HG03469 (cell line): ENCODE data around the gene SLC25A21.
"Not testable (repeated sequence)": the region's sequence is repeated elsewhere in the genome, so short reads cannot be mapped to it uniquely, and the experiment has no call there.

Experiments
- ATAC-seq: cut with Tn5 transposase; IDR thresholded peaks from one replicate; pipeline ENCODE4 v1.9.1; 2021; ENCODE audit warnings: mild to moderate bottlenecking, moderate library complexity, moderate number of reproducible peaks; ENCODE audit not compliant: unreplicated experiment

Gene SLC25A21

DNA sequence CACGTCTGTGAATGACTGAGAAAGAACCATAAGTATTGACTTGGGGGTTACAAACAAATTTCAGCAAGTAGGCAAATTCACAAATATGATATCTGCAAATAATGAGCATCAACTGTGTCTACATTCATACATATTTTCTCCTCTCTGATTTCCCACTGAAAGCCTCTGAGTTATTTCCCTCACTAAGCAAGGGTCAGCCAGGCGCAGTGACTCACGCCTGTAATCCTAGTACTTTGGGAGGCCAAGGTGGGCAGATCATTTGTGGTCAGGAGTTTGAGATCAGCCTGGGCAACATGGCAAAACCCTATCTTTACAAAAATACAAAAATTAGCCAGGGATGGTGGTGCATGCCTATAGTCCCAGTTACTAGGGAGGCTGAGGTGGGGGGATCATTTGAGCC is 80.8 kb downstream of the SLC25A21 start:
- no peak for ATAC-seq

DNA sequence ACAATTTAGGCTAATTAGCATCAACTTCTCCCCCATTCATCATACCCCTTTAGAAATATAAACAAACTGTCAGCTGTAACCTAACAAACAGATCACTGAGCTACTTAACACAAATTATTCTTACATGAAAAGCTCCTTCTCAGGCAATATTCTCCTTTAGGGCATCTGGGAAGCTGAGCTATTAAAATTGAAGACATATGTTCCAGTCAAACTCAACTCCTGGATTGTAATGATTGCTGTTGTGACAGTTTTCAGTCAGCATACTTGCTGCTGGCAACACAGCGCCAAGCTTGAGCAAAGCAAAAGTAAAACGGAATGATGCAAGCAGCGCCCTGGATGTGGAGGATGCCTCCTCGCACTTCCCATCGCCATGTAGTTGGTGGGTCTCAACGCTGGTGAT is 82.4 kb downstream of the SLC25A21 start:
- ATAC-seq: no peak

DNA sequence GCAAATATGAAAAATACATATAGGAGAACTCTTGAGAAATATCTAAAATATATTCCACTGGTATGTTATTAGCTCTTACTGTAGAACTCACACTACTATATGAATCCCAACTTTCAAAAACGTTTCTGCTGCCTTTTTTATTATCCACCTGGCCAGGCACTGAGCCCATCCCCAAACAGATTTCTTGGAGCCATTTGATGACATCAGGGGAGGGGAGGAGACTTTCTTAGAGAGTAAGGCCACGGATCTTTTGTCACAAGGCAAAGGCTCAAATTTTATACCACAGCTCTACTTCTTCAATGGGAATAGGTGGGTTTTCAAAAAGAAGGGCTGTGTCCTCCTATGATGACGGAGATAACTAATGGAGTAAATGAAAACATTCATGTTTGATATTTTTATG is 83.0 kb downstream of the SLC25A21 start:
- no peak for ATAC-seq

DNA sequence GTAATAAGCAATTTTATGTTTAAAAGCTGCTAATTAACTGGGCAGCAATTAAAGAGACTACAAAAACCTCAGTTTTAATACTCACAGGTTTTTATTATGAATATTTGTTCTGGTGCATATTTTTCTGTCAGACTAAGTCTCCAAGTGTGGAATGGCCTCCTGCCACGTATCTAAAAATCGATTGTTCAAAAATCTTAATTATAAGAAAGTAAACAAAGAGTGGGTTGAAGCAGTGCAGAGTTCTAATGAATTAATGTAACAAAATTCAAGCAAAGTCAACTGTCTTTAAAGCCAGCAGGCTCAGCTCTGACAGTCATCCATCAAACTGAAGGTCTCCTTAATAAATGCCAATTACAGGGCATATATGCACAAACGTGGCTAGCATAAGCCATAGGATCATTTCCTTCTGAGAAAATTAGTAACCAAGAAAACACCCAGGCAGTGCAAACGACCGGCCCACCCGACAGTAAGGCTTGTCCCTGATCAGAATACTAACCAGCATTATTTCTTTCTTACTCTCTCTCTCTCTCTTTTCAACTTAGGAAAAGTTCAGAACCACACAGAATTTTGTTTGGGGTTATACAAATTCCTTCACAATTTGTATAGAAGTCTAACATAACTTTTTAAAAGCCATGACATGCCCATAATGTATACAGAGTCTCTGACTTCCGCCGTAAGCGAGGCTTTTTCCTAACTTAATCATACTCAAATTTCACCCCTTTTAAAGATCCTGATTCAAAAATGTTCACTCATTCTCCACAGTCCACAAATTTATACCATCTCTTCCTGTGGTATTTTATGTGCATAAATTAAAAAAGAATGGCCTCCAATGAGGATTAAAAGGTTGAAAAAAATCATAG is 83.8 kb downstream of the SLC25A21 start:
- no peak for ATAC-seq

DNA sequence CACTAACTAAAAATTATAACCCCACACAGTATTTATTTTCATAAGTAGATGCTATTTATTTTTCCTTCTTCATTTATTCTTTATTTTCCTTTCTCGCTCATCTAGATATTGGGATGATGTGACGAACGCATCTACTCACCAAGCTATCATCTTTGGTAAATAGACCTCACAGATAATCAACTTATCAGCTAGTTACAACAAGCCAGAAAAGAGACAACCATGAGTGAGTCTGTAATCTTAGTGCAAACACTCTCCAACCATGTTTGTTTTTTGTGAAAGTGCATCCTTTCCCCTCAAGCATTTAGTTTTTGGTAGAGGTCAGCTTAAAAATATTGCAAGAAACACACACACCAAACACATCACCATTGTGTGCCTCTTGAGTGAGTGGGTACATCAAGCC is 84.9 kb downstream of the SLC25A21 start:
- no peak for ATAC-seq

DNA sequence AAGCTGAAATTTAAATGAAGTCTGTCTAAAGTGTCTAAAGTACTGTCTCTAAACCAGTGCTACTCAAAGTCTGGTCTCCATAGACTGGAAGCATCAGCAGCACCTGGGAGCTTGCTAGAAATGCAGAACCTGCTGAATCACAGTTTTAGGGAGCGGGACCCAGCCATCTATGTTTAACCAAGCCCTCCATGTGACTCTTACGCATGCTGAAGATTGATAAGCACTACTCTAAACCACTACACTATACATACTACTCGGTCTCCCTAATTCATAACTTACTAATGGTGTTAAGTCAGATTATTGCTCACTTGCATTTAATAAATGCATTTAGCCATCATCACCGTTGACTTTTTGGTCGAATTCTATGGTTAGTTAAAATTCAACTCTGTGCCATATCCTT is 88.8 kb downstream of the SLC25A21 start:
- ATAC-seq: no peak

DNA sequence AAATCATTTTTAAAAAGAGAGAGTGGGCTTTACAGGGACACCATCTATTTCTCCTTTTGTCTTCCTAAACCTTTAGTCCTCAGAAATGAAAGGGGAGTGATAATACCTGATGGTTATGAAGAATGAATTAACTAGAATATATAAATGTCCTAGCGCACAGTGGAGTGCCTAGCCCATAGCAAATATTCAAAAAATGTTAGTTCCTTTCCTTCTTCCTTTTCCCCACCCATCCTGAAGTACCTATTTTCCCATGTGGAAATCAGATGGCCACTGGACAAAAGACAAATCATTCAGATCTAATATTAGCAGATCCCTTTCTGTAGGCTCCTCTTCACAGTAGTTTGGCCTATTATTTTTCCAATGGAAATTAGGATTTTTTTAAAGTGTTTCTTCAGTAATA is 90.0 kb downstream of the SLC25A21 start:
- ATAC-seq: no peak

DNA sequence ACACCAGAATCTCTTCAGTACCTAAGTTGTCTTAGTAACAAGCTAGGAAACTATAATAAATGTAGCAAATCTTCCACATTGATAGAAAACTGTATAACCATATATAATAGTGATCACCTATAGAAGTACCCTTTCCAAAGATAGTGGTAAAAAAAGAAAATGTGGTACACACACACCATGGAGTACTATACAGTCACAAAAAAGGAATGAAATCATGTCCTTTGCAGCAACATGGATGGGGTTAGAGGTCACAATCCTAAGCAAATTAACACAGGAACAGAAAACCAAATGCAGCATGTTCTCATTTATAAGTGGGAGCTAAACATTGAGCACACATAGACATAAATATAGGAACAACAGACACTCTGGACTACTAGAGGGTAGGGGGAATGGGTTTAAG is 90.5 kb downstream of the SLC25A21 start:
- ATAC-seq: no peak

DNA sequence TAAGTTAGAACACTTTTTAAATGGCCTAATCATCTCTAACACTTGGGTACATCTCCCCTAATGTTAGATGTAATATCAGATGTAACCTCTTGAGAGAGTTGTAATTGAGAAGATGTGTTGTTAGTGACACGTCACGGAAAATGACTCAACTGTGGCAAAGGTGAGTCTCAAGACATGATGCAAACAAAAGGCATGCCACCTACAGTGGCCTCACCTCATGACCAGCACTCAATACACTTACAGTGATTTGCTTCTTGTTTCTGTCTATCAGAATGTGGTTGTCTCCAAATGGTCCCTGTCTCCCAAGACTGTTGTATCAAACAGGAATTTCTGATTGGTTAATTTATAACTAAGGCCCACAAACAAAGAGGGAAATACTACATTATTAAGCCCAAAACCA is 91.2 kb downstream of the SLC25A21 start:
- ATAC-seq: no peak

DNA sequence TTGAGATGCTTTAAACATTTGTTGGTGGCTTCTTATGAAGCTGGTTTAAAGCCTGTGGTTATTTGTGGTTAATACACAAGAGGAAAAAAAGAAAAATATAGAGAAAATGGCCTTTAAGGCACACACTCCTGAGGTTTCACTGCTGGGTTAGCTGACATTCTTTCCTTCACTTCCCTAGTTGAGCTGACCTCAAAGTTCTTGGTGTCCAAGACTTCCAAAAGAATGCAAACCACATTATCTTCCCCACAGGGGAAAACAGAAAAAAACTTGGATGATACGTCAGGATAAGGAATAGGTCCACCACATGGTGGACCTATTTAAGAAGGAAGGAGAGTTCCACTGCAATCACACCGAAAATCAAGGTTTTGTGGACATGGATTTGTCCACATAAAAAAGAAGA is 94.3 kb downstream of the SLC25A21 start:
- ATAC-seq: no peak

DNA sequence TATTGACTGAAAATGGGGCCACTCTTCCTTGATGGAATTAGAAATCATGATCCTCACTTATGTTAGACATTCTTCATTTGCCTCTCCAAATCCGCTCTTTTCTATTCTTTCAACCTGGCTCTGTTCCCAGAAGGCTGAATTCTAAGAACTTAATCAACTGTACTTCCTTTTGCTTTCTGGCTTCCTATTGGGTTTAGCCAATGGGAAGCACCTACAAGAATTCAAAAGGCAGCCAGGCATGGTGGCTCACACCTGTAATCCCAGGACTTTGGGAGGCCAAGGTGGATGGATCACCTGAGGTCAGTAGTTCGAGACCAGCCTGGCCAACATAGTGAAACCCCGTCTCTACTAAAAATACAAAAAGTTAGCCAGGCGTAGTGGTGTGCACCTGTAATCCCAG is 98.1 kb downstream of the SLC25A21 start:
- ATAC-seq: not testable (repeated sequence)

DNA sequence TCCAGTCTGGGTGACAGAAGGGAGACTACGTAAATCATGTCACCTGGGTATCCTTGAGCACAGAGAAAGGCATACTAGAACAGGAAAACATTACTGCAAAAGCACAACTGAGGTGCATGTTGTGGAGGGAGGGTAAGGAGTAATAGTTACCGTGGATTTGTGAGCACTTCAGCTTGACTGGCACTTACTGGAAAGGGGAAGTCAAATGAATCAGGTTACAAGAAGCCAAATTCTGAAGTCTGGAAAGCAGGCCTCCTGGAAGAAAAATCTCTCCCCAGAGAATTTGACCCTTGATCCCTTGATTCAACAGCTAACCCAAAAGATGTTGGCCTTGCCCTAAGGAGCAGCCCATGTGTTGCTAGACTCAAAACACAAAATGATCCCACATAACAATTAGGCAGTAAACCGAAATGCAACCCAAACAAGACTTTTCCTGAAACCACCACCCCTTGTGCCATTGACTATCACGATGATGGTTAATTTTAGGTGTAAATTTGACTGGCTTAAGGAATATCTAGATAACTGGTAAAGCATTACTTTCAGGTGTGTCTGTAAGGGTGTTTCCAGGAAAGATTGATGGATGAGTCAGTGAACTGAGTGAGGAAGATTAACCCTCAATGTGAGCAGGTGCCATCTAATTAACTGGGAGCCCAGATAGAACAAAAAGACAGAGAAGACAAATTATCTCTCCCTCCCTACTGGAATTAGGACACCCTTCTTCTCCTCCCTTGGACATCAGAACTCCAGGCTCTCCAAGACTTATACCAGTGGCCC is 108.8 kb downstream of the SLC25A21 start:
- ATAC-seq: no peak

DNA sequence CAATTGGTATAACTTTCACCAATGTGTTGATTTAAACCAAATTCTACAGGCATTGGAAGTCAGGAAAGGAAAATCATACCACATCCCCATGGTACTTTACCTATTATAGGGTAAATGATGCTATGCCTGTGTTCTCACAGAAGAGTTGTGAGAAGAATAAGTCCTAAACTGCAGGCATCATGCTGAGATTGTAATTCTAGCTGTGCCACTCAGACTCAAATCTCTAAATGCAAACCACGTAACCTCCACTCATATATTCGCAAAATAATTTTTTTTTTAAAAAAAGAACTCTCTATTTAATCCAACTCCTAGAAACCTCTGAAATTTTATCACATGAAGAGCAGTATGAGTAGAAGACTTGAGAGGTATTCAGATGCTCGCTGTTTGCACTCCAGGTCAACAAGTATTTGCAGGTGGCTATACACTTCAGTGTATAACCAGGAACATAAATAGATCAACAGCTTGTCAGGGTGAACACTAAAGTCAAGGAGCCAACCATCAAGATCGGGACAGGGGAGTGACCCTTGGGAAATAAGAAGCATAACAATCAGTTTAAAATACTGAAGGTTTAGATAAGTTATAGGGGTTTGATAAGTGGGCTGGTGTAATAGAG is 110.1 kb downstream of the SLC25A21 start:
- ATAC-seq: no peak

DNA sequence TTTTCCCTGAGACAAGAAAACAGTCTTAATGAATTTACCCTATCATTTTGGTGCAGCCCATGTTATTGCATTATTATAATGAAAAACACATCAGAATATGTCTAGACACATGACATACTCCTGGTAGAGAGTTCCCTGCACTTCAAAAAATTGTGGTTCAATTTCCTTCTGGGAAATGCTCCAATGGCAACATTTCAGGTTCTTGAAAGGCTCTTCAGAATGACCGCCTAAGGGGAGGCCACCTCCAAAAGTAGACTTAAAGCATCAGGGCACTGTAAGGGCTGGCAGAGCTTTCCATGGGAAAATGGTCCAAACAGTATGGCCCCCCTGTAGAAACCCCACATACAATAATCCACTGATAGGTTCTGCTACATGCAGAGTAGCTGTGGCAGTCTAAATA is 110.7 kb downstream of the SLC25A21 start:
- ATAC-seq: no peak

DNA sequence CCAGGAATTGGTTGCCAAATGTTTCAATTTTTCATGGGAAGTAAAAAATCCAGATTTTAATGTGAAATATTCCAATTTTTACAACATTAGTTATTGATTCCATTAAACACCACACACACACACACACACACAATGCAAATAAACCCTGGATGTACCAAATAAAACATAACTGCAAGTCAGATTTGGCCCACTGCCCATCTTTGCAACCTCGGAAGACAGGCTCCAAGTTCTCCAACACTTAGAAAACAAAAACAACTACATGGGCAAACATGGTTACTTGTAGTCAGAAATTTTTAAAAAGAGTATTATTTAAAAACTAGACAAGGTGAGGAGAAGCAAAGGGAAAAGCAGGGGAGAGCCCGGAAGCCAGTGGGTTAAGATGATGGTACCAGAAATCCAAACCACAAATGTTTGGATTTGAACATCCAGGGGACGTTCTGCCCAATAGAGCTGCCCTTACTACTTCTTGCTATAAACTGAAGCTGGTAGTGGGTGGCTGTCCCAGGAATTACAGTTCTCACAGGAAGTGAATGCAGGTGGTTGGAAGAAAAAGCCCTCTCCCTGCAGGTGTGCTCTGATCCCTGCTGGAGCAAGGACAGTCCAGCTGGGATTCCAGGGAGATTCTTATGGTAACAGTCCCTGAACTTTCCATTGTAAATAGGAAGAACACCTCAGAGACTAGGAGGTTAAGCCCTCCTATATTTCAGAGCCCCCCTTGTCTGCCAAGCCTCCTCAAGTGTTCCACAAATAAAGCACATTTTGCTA is 111.7 kb downstream of the SLC25A21 start:
- ATAC-seq: no peak

DNA sequence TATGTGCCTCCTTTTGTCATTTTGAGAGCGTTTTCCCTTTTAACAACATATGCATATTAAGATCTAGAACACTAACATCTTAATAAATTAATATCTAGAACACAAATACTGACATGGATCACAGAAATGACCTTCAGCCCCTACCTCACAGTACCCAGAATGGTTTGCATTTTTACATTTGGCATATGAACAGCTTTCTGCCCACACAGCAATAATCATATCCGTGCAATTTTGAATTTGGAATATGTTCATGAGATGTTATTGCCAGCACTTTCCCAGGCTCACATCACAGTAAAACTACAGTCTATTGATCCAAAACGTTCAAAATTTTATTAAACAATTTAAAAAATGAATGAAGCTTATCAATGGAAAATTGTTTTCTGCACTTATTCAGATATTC is 114.6 kb downstream of the SLC25A21 start:
- no peak for ATAC-seq

DNA sequence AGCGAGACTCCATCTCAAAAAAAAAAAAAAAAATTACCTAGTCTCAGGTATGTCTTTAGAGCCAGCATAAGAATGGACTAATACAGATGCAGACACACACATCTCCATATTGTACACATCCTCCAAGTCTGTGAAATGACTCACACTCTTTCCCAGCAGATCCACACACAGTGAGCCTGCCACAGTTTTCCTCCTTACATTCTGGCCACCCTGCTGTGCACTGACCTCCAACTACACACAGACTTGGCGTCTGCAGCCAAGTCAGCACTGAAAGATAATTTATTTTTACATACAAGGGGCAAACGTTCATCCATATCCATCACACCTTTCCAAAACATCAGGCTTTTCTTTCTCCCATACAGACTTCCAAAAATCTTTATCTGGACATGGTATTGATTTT is 115.9 kb downstream of the SLC25A21 start:
- ATAC-seq: no peak

DNA sequence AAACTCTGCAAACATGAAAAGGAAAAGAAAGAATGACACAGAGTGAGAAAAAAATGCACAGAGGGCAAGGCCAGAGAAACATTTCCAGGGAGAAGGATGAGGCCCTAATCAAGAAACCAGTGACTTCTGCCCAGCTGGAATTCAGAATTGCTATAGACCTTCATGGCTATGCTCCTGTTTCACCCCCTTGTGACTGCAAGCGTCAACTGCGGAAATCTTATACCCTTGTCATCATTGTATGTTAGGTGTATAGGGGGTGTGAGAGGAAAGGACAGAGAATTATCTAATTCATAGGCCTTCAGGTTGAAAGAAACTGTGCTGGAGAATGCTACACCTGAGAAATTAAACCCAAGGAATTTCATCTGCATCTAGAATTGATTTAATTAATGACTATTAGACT is 117.5 kb downstream of the SLC25A21 start:
- ATAC-seq: no peak

DNA sequence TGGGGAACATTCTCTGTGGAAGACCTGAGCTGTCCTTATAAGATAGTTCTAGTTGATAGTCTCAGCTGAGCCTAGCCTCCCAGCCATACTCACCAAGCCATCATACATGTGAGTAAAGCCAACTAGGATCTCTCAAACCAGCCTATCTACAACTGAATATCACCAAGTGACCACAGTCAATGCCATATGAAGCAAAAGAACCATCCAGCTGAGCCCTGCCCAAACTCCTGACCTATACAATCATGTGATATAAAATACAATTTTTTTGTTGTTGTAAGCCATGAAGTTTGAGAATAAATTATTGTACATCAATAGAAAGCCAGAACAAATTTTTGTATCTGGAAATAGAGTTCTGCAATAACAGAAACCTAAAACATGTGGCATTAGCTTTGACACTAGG is 118.3 kb downstream of the SLC25A21 start:
- ATAC-seq: no peak

DNA sequence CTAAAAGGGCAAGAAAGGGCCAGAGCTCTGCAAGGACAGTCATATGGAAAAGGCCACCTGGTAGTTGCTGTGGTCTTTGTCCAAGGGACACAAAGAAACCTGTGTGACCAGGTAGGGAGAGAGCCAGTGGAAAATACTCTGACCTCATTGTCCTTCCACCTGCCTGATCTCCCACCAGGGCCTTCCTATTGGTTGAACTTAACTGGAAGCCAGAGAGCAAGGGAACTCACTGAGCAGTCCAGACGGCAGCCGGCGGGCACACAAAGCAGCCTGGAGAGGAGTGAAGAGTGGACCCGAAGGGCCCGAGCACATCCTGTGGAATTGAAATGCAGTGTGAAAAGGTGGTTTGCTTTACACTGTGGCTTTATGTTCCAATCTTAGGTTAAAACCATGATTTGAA is 120.7 kb downstream of the SLC25A21 start:
- no peak for ATAC-seq

DNA sequence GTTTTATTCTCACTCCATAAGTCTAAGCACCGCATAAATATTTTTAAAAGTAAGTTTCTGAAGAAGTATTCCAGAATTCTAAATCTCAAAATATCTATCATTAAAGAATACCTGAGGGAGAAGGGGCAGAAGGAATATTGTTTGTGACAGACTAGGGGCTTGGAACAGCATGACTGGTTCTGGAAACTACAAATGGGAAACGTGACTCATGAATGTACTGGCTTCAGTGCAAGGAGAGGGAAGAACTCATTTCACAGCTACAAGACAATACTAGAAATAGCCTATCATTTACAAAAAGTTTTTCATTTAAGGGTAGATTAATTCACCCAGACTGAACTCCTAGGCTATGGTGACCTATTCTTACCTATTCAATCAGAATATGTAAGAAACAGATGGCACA is 121.3 kb downstream of the SLC25A21 start:
- no peak for ATAC-seq
